Jurkat, Clone E6-1 (cell line): Measurements from ENCODE around the gene SLC22A4.
A peak's percentile ranks its signal among the peaks of the same experiment; 100 is the strongest.

Source experiments
- DNase-seq: peaks from one replicate; pipeline ENCODE4 v3.0.0-alpha.2; 2011; ENCODE audit warnings: low read depth, low spot score
- H3K4me3 ChIP-seq: 2 replicates; pipeline ENCODE4 v1.5.1; 2011; ENCODE audit warnings: mild to moderate bottlenecking, low read length, control low read depth, moderate library complexity

SLC22A4 gene

DNA sequence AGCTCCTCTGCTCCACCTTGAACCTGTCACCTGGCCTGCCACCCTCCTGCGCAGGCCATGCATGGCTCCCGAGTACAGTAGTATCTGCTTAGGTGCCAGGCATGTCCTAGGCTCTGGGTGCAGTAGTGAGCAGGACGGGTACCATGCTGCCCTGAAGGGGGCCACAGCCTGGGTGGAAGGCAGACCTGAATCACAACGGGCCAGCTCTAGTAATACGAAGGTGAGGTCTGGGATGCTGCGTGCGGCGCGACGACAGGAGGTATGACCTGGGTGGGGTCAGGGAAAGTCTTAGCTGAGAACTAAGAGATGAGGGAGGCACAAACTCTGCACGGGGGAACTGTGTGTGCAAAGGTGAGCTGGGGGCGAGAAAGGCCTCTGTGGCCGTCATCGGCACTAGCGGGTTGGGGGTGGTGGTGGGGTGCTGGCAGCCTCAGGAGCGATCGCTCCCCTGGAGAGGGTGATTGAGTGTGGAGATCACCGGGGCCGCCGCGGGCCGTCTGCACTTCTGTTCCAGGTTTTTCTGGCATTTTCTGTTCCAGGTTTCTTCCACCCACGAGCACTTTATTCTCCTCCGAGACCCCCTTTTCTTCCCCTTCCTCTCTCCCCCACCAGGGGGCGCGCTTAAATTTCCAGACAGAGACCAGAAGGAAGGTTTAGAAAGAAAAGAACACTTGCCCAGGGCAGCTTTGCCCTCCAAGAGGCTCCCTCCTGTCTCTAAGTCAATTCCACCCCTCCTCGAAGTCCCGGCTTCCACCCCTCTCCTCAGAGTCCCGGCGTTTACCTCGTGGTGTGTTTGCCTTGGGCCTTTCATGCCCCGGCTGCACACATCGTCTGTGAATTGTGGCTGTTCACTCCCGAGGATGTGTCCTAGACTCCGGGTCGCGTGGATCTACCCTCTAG, 21.6 kb upstream of the SLC22A4 start:
- no peak overlapping the region for H3K4me3 ChIP-seq

DNA sequence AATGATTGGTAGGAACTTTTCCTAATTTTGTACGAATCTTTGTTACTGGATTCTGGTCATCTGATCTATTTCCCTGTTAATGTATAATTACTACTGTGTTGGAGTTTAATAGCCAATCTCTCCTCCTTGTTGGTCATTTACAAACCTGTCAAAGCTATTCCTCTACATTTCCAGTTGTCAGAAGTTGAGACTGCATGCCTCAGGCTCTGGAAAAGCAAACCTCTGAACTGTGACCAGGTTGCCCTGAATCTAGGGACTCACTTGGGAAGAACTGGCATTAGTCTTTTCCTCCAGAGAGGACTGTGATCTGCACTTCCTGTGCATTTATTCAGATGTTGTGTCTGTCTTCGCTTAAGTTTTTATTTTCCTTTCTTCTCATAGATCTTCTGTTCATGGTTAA, 20.6 kb upstream of the SLC22A4 start:
- H3K4me3 ChIP-seq: no peak overlapping the region
- DNase-seq: no peak

More for the DNA sequence above, 21.6 kb upstream of the SLC22A4 start:
- peak; percentile 41 for DNase-seq

DNA sequence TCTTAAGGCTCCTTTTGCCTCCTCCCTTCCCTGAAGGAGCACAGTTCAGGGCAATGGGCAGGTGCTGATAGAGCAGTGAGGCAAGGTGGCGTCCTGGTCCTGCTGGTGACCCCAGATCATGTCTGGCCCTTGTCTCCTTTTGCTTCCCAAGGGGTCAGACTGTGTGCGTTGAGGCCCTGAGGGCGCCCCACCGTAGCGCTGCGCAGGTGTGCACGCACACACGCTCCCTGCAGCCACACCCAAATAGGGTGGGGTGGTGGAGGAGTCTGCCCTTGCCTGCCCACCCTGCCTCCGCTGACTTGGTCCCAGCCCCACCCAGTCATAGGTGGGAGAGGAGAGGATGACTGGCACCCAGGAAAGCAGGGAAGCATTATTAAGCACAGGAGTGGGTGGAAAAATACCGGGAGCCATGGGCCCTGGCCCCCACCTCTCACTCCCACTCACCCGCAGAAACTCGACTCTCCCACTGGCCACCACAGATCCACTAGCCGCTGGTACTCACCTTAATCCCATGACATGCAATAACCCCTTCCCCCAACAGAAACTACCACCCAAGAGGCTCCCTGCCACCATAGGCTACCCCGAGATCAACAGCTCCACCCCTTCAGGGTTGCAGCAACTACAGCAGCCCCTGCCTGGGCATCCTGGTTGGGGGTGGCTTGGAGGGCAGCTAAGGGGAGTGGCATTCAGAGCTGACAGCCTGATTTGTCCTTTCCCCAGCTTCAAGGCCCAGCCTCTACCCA, 20.0 kb upstream of the SLC22A4 start:
- DNase-seq: no peak
- H3K4me3 ChIP-seq: no peak overlapping the region

DNA sequence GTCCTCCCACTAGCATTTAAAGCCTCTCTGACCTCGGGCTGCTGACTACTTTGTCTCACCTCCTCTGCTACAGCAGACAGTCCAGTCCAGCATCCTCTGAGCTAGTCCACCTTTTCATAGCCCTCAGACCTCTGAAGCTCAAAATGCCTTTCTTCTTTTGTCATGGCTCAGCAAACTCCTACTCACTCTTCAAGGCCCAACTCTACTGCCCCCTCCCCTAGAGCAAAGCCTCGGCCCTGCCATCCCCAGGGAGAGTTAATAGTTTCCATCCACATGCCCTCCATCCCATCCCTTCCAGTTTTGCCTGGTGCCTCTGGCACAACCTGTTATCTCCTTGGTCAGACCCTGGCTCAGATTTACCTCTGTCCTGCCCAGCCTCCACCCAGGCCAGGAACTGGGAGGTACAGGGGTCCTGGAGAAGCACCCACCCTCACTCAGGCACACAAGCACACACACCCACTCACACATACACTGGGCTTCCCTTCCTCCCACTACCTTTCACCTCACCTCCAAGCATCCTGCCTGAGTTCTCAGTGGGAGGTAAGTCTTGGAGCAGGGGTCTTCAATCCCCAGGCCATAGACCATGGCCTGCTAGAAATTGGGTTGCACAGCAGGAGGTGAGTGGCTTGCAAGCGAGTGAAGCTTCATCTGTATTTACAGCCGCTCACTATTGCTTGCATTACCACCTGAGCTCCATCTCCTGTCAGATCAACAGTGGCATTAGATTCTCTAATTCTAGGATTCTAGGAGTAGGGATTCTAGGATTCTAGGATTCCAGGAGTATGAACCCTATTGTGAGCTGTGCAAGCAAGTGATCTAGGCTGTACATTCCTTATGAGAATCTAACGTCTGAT, 18.6 kb upstream of the SLC22A4 start:
- H3K4me3 ChIP-seq: no peak overlapping the region
- no peak for DNase-seq

DNA sequence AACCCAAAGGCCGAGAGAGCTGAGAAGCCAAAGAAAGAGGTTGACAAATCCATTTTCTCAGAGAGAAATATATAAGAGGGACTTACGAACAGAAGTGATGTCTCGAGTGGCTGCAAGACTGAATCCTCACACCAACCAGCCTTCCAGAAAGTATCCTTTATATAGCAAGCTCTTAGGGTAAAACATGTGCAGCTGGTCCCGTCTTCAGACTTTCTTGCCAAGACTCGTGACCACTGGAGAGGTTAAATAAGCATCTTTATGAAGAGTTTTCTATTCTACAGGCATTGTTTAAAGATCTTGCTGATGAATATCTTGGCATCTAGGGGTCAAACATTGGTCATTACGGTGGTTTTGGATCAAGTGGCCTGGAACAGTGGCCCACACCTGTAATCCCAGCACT, 16.9 kb upstream of the SLC22A4 start:
- H3K4me3 ChIP-seq: no peak overlapping the region

DNA sequence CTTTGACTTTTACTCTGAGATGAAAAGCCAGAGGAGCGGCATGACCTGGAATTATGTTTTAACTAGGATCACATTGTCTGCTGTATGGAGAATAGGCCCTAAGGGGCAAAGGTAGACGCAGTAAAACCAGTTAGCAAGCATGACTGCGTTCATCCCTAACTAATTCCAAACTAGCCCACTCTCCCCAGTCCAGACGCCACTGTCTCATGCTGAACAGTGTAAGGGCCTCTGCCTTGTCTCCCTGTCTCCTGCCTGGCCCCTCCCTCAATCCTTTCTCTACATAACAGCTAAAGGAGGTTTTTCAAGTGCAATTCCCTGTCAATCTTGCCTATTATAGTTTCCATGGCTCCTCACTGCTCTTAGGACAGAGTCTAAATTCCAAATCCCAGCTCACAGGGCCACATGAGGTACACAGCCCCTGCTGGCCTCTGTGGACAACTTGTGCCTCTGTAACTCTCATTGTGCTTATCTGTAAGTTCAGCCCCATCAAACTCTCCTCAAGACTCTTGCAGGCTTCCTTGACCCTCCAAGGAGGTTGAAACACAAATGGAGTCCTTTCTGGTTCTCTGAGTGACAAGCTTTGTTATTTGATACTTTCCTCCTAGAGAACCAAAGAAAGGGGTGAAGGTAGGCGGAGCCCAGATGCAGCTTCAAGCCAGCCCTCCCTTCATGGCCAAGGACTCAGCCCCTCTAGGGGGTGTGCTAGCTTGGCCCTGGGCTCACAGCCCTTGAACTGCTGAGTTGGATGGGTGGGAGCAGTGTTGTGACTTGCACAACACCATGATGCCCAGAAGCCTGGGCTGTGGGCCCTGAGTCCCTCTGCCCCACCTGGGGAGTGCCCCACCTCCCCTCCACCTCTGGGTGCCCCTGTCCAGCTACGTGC, 16.0 kb upstream of the SLC22A4 start:
- DNase-seq: no peak
- H3K4me3 ChIP-seq: no peak overlapping the region

More for the DNA sequence above, 16.9 kb upstream of the SLC22A4 start:
- DNase-seq: no peak

DNA sequence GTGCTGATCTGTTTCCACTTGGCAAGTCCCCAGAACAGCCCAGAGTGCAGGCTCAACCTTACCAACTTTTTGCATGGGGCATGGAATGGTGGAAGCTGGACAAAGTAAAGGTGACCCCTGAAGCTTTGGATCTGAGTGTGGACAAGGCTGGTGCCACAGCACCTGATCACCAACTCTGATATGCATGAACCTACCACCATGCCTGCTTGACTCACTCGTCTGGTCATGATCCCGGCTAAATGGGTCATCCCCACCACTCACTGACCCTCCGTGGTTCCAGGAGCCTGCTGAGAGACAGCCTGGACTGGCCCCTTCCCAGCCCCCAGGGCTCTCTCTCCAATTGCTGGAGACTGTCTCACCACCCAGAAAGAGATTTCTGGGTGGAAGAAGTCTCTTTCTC, 14.4 kb upstream of the SLC22A4 start:
- DNase-seq: no peak
- no peak overlapping the region for H3K4me3 ChIP-seq

DNA sequence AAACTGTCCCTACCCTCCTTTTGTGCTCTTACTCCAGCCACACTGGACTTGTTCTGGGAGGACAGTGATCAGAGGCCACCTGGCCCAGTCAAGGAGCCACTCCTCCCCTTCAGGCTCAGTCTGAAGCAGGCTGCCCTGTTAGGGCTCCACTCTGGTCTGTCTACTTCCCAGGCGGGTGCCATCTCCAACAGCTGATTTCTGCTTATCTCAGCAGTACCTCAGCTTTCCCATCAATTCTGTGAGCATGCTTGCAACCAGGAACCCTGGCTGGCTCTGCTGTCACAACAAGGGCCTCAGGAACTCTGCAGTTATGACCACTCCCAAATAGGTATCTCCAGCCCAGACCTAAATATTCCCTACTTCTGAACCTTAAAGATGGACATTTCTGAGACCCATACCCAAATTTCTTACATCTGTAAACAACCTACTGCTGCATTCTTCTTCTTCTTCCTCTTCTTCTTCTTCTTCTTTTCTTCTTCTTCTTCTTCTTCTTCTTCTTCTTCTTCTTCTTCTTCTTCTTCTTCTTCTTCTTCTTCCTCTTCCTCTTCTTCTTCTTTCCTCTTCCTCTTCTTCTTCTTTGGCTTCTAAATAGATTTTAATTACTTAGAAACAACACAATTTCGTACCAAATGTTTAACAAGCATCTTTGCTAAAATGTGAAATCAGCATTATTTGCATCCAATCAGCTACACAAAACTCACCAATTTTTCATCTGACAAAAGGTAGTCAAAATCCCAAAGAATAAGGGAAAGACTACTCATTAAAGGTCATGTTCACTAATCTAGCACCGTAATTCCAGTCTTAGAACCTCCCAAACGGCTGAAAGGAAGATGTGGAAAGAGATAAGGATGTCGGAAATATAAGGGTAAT, 13.6 kb upstream of the SLC22A4 start:
- H3K4me3 ChIP-seq: no peak overlapping the region
- no peak for DNase-seq

DNA sequence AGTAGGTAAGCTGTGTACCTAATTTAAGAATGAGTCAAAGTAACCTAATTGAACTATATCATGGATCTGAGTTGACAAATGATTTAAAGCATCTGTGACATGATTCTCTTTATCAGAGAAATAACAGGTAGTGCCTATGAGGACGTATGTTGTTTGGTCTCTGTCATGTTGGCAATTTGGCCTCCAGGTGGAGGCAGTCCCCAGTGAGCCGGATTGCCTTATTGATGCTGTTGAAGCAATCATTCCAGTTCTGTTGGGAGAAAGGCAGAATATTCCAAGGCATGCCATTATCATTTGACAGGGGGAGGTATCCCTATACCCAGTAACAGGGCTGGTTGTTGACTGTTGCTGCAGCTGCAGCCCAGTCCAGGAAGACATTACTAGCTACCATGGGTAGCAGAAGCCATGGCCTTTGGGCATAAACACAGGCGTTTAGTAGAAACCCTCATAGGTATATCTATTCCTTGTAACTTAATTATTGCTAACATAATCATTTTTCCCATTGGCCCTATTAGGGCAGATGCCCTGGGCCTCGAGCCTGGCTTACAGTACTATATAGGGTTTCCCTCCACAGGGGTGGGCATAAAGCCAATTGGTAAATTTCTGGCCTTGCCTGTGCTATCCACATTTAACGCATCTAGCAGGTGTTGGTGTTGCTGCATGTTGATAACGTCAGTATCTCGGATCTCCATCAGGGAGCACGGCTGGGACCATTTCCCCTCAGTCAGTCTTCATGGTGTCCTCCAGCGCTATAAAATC, 12.2 kb upstream of the SLC22A4 start:
- DNase-seq: no peak
- H3K4me3 ChIP-seq: no peak overlapping the region

DNA sequence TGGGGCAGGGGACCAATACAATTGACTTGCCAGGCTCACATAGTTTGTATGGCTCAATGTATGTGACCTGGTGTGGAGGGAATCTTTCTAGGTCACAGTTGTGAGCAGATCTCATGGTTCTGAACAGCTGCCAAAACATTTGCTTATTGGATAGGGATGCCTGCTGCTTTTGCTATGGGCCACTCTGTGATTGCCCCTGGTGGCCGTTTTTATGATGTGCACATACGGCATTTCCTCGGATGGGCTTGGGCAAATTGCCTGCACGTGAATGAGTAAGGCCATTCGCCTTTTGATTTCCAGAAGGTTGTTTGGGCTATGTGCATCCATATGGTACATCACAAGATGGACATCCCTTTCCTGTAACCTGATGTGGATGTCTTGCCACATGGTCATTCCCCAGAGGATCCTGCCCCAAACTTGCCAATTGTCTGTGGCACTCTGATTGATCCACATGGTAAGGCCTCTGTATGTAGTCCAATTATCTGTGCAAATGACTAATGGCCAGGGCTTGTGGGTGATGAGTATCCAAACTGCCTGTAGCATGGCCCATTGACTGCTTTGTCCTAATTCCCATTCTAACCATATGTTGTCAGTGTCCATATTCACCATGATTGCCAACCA, 10.7 kb upstream of the SLC22A4 start:
- DNase-seq: peak; percentile 23
- no peak overlapping the region for H3K4me3 ChIP-seq

DNA sequence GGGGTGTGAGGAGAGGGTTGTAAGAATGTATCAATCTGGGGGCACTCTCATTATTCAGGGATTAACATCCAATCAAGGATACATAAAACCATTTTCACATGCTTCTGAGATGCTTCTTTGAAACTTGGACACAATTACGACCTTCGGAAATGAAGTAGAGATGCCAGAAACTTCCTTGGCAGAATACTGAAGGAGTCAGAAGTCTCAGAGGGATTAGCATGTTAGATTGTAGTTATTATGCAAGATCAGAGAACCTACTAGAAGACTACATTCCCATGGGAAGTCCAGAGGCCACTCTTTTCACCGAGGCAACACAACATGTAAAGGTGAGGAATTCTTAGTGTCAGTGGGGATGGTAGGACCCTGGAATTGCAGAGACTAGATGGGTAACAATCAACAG, 5.1 kb upstream of the SLC22A4 start:
- no peak for DNase-seq

DNA sequence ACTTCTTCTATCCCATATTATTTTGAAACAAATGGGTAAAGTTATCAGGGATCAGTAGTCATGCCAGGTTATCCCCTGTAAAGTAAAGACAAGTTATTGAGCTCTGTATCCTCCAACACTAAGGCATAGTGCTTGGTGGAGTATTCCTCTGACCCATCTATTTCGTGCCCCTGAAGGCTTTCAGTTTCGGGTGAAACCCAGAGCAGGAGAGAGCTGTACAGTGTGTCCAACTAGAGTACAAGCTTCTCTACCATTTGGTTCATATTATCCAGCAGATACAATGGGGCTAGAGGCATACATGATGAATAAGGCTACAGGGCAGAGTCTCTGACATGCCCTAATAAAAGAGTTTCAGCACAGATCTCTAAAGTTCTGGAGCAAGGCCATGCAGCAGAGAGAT, 3.2 kb upstream of the SLC22A4 start:
- H3K4me3 ChIP-seq: no peak overlapping the region
- DNase-seq: no peak

More for the DNA sequence above, 5.1 kb upstream of the SLC22A4 start:
- H3K4me3 ChIP-seq: no peak overlapping the region

DNA sequence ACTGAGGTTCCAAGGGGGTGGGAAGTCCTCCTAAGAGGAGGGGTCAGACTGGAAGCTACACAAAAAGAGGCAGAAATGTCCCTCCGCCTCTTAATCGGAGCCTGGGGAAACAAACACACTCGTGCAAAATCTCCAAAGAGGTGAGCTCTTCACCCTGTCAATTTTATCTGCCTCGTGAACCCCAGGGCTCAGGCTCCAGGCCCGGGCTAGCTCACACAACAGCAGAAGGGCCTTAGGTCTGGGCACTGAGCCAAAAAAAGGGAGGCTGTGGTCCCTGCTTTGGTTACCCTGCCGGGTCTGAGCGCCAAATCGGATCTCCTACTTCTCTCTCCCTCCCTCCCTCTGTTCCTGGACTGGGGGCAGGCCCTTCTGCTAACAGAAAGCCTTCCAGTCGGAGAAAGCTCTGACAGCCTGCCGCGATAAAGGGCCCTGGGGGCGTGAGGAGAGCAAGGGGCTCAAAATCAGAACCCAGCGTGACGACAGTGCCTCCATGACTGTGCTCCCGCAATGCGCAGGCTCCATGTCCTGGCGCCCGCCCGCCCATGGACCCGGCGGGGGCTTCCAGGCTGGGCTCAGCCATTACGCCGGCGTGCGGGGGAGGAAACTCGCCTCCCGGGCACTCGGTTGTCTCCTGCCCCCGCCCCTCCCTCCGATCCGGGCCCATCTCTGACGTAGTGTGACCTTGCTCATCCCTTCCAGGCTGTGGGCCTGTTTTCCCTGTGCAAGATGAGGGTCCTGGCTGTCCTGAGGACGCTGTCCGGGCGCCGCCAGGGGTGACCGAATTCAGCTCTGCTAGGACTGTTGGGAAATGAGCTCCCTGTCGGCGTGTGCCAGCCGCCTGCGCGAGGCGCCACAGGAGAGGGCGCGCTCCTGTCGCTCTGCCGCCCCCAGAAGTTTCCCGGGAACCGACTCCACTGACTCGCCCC, 865 bp upstream of the SLC22A4 start:
- H3K4me3 ChIP-seq: peak overlapping the region; percentile 62
- peak; percentile 56 for DNase-seq

DNA sequence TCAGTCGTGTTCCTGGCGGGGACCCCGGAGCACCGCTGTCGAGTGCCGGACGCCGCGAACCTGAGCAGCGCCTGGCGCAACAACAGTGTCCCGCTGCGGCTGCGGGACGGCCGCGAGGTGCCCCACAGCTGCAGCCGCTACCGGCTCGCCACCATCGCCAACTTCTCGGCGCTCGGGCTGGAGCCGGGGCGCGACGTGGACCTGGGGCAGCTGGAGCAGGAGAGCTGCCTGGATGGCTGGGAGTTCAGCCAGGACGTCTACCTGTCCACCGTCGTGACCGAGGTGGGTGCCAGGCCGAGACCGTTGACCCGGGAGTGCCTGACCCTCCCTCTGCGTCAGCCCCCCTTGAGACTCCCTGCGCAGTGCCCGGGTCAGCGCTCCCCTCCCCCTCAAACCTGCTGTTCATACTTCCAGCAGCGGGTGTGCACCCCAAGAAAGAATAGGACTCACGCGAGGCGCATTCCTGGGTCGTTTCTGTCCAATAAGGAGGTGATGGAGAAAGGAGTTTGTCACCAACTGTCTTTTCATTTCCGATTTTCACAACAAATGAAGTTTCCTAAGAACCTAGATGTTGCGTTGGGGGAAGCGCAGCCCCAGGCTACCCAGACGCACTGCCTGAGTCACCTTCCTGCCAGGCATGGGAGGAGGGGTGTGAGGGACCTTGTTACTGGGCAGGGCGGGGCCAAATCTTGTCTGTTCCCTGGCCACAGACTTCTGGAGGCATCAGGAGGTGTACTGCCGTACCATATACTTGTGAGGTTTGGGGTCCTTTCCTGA, 722 bp downstream of the SLC22A4 start:
- peak overlapping the region; percentile 62 for H3K4me3 ChIP-seq

More for the DNA sequence above, 722 bp downstream of the SLC22A4 start:
- no peak for DNase-seq
